ENCODE data around the gene GRIK4. TPM values are rescaled to one million over a fixed set of nuclear protein-coding genes. Genes with fewer than 3 reads are reported as not detected.

GRIK4 gene
- total and polyA plus RNA-seq, 9 of the 15 experiments (the other 6 are each of a cell fraction or from before 2014, with no cell fraction given): not detected

GRCh38 chr11:120688163-120688562 lies 176.6 kb downstream of the GRIK4 start:
- in situ Hi-C loops (cut with MboI): loop anchor here (5.0 kb wide), 1 partner anchor 166 kb away; no protein-coding TSS in a partner anchor

More at GRCh38 chr11:120688163-120688562, 176.6 kb downstream of the GRIK4 start:
- FAIRE-seq (no peak), DNase-seq (ENCODE audit: extremely low read depth in 1 of 4, low spot score in 3 of 4) (no peak), ATAC-seq (no peak)
- intact Hi-C loops (cut with micrococcal nuclease): loop anchor here (10.0 kb wide), 1 partner anchor 353 kb away; the partner anchor contains the start of gene ARHGEF12
- ChIA-PET CTCF (ENCODE audit: low intra/inter-chr PET ratio) (no interaction called here), POLR2A (interaction anchor here (0.6 kb wide), 1 partner anchor 20 kb away, joined by 3 read pairs; no protein-coding TSS in a partner anchor)
- H3K4me1 ChIP-seq (replicated peaks in 1 of 2; ENCODE audit: control insufficient read depth in 2 of 2, insufficient read depth in 2 of 2, low read length in 2 of 2): 0 out of 5 replicates have a peak, but pooled peaks cover 0 to 4% of the 10 kb centered on the region in 2 experiments
- no peaks in the 10 kb centered on the region for H4K20me1 ChIP-seq (replicated peaks; ENCODE audit: control insufficient read depth, insufficient read depth, low read length)
- no peak overlapping the region for H2AFZ ChIP-seq (ENCODE audit: low read depth, low read length)
- TF ChIP-seq ZNF395 (CRISPR knock-in tag; IDR thresholded peaks at IDR 0.05) (no peak), HNRNPK (IDR thresholded peaks at IDR 0.05; ENCODE audit: low read depth, low read length, poor library complexity, severe bottlenecking) (no peak), EGR1 (conservative IDR thresholded peaks at IDR 0.05) (no peak), NCOA4 (IDR thresholded peaks at IDR 0.05; ENCODE audit: partially characterized antibody) (no peak), ZNF239 (CRISPR knock-in tag; IDR thresholded peaks at IDR 0.05) (no peak), NUFIP1 (IDR thresholded peaks at IDR 0.05; ENCODE audit: partially characterized antibody) (no peak)
- H3K4me2 ChIP-seq (ENCODE audit: insufficient read depth, low read length): no peak overlapping the region
- H3K27me3 ChIP-seq (ENCODE audit: control insufficient read depth in 2 of 2, insufficient read depth in 2 of 2, low read length in 2 of 2): peaks cover 0 to 14% of the 10 kb centered on the region in 2 experiments; a peak in 2 of 5 replicates
- WGBS (ENCODE audit: insufficient coverage, low coverage, missing lambda C conversion rate): 0% methylated on average over 1 of the region's 1 CpG
- H3K9me1 ChIP-seq (ENCODE audit: control insufficient read depth, insufficient read depth, low read length): no peaks in the 10 kb centered on the region
- no peaks in the 10 kb centered on the region for H3K36me3 ChIP-seq (ENCODE audit: control insufficient read depth, insufficient read depth, low read length)
- no TSS peak for BruUV-seq (replicated peaks)
- H3K79me2 ChIP-seq (ENCODE audit: control insufficient read depth, insufficient read depth, low read length): no peaks in the 10 kb centered on the region
- no peaks in the 10 kb centered on the region for H3K9me3 ChIP-seq (replicated peaks; ENCODE audit: control insufficient read depth, insufficient read depth, low read depth, low read length)
- H3K9ac ChIP-seq (ENCODE audit: insufficient read depth in 1 of 2, low read depth in 2 of 2, low read length in 2 of 2): no peak overlapping the region
- H3K4me3 ChIP-seq: no peak overlapping the region
- no peak overlapping the region for H3K27ac ChIP-seq (ENCODE audit: extremely low read depth, low read depth, low read length)

Data from K562 (cell line).